GM23248 (cell line): ENCODE results near the gene DLG2. TPM values are rescaled to one million over a fixed set of nuclear protein-coding genes. Genes with fewer than 3 reads are reported as not detected.

ENCODE experiments used
- DNase-seq: peaks from one replicate; pipeline ENCODE4 v3.0.0-alpha.2; 2015
- H2AFZ ChIP-seq: fragments of 200-600 bp; sonication (generic); 2 replicates; pipeline ENCODE4 v1.6.1; 2016; ENCODE audit warnings: antibody characterized with exemption
- H3F3A ChIP-seq: fragments of 200-600 bp; sonication (generic); 2 replicates; pipeline ENCODE4 v1.6.1; 2016; ENCODE audit warnings: mild to moderate bottlenecking, antibody characterized with exemption, mixed run types; ENCODE audit not compliant: insufficient read depth
- H3K27ac ChIP-seq: fragments of 200-600 bp; sonication (generic); 2 replicates; pipeline ENCODE4 v1.5.1; 2016; ENCODE audit warnings: mild to moderate bottlenecking
- H3K27me3 ChIP-seq: fragments of 200-600 bp; sonication (generic); replicated peaks from 2 replicates; pipeline ENCODE4 v1.6.1; 2016; ENCODE audit warnings: mild to moderate bottlenecking; ENCODE audit not compliant: insufficient read depth
- H3K36me3 ChIP-seq: fragments of 200-600 bp; sonication (generic); 2 replicates; pipeline ENCODE4 v1.6.1; 2016; ENCODE audit warnings: low read depth, mild to moderate bottlenecking
- H3K4me1 ChIP-seq: fragments of 200-600 bp; sonication (generic); 2 replicates; pipeline ENCODE4 v1.6.1; 2016; ENCODE audit warnings: mild to moderate bottlenecking; ENCODE audit not compliant: insufficient read depth
- H3K4me2 ChIP-seq: fragments of 200-600 bp; sonication (generic); one replicate; pipeline ENCODE4 v1.6.1; 2016; ENCODE audit warnings: mild to moderate bottlenecking; ENCODE audit not compliant: unreplicated experiment
- H3K4me3 ChIP-seq: fragments of 200-600 bp; sonication (generic); 2 replicates; pipeline ENCODE4 v1.5.1; 2016; ENCODE audit warnings: mild to moderate bottlenecking
- H3K79me2 ChIP-seq: fragments of 200-600 bp; sonication (generic); 2 replicates; pipeline ENCODE4 v1.6.1; 2016; ENCODE audit warnings: mild to moderate bottlenecking; ENCODE audit not compliant: insufficient read depth
- H3K9ac ChIP-seq: fragments of 200-600 bp; sonication (generic); 2 replicates; pipeline ENCODE4 v1.6.1; 2016; ENCODE audit warnings: mild to moderate bottlenecking
- H3K9me2 ChIP-seq: fragments of 200-600 bp; sonication (generic); 2 replicates; pipeline ENCODE4 v1.6.1; 2016; ENCODE audit warnings: mixed run types, mild to moderate bottlenecking, moderate library complexity; ENCODE audit not compliant: insufficient read depth
- H3K9me3 ChIP-seq: fragments of 200-600 bp; sonication (generic); one replicate; pipeline ENCODE4 v1.6.1; 2017; ENCODE audit warnings: low read depth
- H4K20me1 ChIP-seq: fragments of 200-600 bp; sonication (generic); 2 replicates; pipeline ENCODE4 v1.6.0; 2016; ENCODE audit not compliant: insufficient read depth
- EZH2 ChIP-seq: fragments of 200-600 bp; sonication (generic); IDR thresholded peaks from 2 replicates; pipeline ENCODE4 v1.6.1; 2018; ENCODE audit warnings: antibody characterized with exemption, mild to moderate bottlenecking; ENCODE audit not compliant: insufficient read depth, poor library complexity, severe bottlenecking
- EZH2phosphoT487 ChIP-seq: fragments of 200-600 bp; sonication (generic); IDR thresholded peaks from 2 replicates; pipeline ENCODE4 v1.6.1; 2018; ENCODE audit warnings: antibody characterized with exemption, moderate library complexity, mild to moderate bottlenecking, low read depth; ENCODE audit not compliant: insufficient read depth
- WGBS, 2 experiments: methylation state at CpG; one replicate each; pipeline ENCODE4 v1.1.6; 2015 to 2017; ENCODE audit warnings: low lambda C conversion rate in 2 of 2, low coverage in 1 of 2; ENCODE audit errors: missing lambda C conversion rate in 2 of 2; 5-methylcytosine and 5-hydroxymethylcytosine counted together
- in situ Hi-C: fragments of 300-500 bp; cut with MboI; formaldehyde crosslinking; loops from 2 replicates; pipeline ENCODE4 v1.15.0; 2020
- polyA plus RNA-seq: library from polyadenylated mRNA; unstranded; fragments of >200 nt; fragmentation: Nextera tagmentation; extraction: Ambion mirVana; gene quantifications from 2 replicates; pipeline ENCODE4 v1.2.1, GENCODE V29; 2016
- total RNA-seq: library from RNA; depleted of rRNA; stranded (reverse); fragments of >200 nt; shearing (Covaris generic); gene quantifications from 2 replicates; pipeline ENCODE4 v1.2.3, GENCODE V29; 2014

The DLG2 gene
- total and polyA plus RNA-seq, 2 experiments from 2014 or later: 1.1 to 1.7 TPM

- no peaks in the 10 kb centered on the region for H3K79me2 ChIP-seq
- no peak overlapping the region for H3K27ac ChIP-seq
- H3K36me3 ChIP-seq: no peaks in the 10 kb centered on the region
- DNase-seq: no peak
- no peaks in the 10 kb centered on the region for H3K9me3 ChIP-seq
- no peaks in the 10 kb centered on the region for H3F3A ChIP-seq
- no peaks in the 10 kb centered on the region for H4K20me1 ChIP-seq
- H2AFZ ChIP-seq: no peak overlapping the region
- no peak for TF ChIP-seq EZH2phosphoT487
- no peak for TF ChIP-seq EZH2
- no peak overlapping the region for H3K4me2 ChIP-seq
- no peak overlapping the region for H3K4me3 ChIP-seq
- in situ Hi-C loops: no loop called here
- H3K9ac ChIP-seq: no peak overlapping the region
- no peaks in the 10 kb centered on the region; the same call in 1 of the 2 replicates for H3K27me3 ChIP-seq
- peaks cover 3% of the 10 kb centered on the region; the same call in 1 of the 2 replicates for H3K9me2 ChIP-seq
- no peaks in the 10 kb centered on the region for H3K4me1 ChIP-seq
These were observed 1365.4 kb downstream of the DLG2 start for GRCh38 chr11:84261707-84262106.

- TF ChIP-seq EZH2phosphoT487 (no peak), EZH2 (no peak)
- Histone ChIP-seq H3K9me3 (no peaks in the 10 kb centered on the region), H3K79me2 (no peaks in the 10 kb centered on the region), H3K27ac (no peak overlapping the region), H2AFZ (no peak overlapping the region), H3K9ac (no peak overlapping the region), H3K4me3 (no peak overlapping the region), H3K27me3 (no peaks in the 10 kb centered on the region; the same call in 1 of the 2 replicates), H3K4me2 (no peak overlapping the region), H3K9me2 (no peaks in the 10 kb centered on the region), H3F3A (no peaks in the 10 kb centered on the region), H3K36me3 (no peaks in the 10 kb centered on the region), H4K20me1 (no peaks in the 10 kb centered on the region), H3K4me1 (no peaks in the 10 kb centered on the region)
- peak; percentile 2 for DNase-seq
- WGBS, 2 experiments: 0 to 6% methylated on average over 1 of the region's 1 CpG
- in situ Hi-C loops: no loop called here
These were observed 1366.3 kb downstream of the DLG2 start for GRCh38 chr11:84260862-84261261.

- no peak for DNase-seq
- H3K4me1 ChIP-seq: no peaks in the 10 kb centered on the region
- no peak overlapping the region for H3K4me2 ChIP-seq
- H3K9me3 ChIP-seq: no peaks in the 10 kb centered on the region
- no peaks in the 10 kb centered on the region for H3K36me3 ChIP-seq
- in situ Hi-C loops: no loop called here
- H3K27ac ChIP-seq: no peak overlapping the region
- H3K79me2 ChIP-seq: no peaks in the 10 kb centered on the region
- H2AFZ ChIP-seq: no peak overlapping the region
- H3K9ac ChIP-seq: no peak overlapping the region
- no peaks in the 10 kb centered on the region for H3K27me3 ChIP-seq
- WGBS, 2 experiments: 75 to 95% methylated on average over 1 of the region's 1 CpG
- TF ChIP-seq EZH2 (no peak), EZH2phosphoT487 (no peak)
- no peak overlapping the region for H3K4me3 ChIP-seq
- H3F3A ChIP-seq: no peaks in the 10 kb centered on the region
- no peaks in the 10 kb centered on the region; the same call in 1 of the 2 replicates for H3K9me2 ChIP-seq
- H4K20me1 ChIP-seq: no peaks in the 10 kb centered on the region
These were observed 1370.5 kb downstream of the DLG2 start for GRCh38 chr11:84256618-84257017.

- Histone ChIP-seq H4K20me1 (no peaks in the 10 kb centered on the region), H3F3A (no peaks in the 10 kb centered on the region), H3K9me2 (no peaks in the 10 kb centered on the region; the same call in 1 of the 2 replicates), H3K79me2 (no peaks in the 10 kb centered on the region), H3K4me3 (no peak overlapping the region), H2AFZ (no peak overlapping the region), H3K4me1 (no peaks in the 10 kb centered on the region), H3K27me3 (no peaks in the 10 kb centered on the region), H3K4me2 (no peak overlapping the region), H3K27ac (no peak overlapping the region), H3K9me3 (no peaks in the 10 kb centered on the region), H3K9ac (no peak overlapping the region), H3K36me3 (no peaks in the 10 kb centered on the region)
- WGBS, 2 experiments: 68 to 77% methylated on average over 5 of the region's 5 CpGs
- no peak for DNase-seq
- TF ChIP-seq EZH2phosphoT487 (no peak), EZH2 (no peak)
- in situ Hi-C loops: no loop called here
These were observed 1371.7 kb downstream of the DLG2 start for GRCh38 chr11:84255483-84255882.
